ENCODE data around the gene HES7.
"Not testable (repeated sequence)": the region's sequence is repeated elsewhere in the genome, so short reads cannot be mapped to it uniquely, and the experiment has no call there.

GRCh38 chr17:8106980-8107379 is 16.9 kb downstream of the HES7 start:
- TF ChIP-seq EP300, CTCF, POLR2AphosphoS5 (IDR thresholded peaks at IDR 0.05): not testable (repeated sequence)

Measured in stomach (tissue), 4 donors.